Measurements from ENCODE around the gene PDSS2.
A peak's percentile ranks its signal among the peaks of the same experiment; 100 is the strongest.
"Not testable (repeated sequence)": the region's sequence is repeated elsewhere in the genome, so short reads cannot be mapped to it uniquely, and the experiment has no call there.

Gene PDSS2

GRCh38 chr6:107491138-107491609, 31.8 kb upstream of the PDSS2 start:
- WGBS (ENCODE audit: insufficient coverage, insufficient read length) = no CpG with 5 or more reads among the region's 38 CpGs
- Histone ChIP-seq H3K4me3 (ENCODE audit: low read length) (peak overlapping the region; percentile 85; the same call in 1 of the 2 replicates), H3K27ac (ENCODE audit: low read length) (no peak overlapping the region), H3K9me3 (ENCODE audit: control insufficient read depth, insufficient read depth, low read length) (no peaks in the 10 kb centered on the region), H3K27me3 (ENCODE audit: control insufficient read depth, insufficient read depth, low read length) (peaks cover 19% of the 10 kb centered on the region; the same call in 1 of the 2 replicates), H3K4me1 (ENCODE audit: control insufficient read depth, insufficient read depth, low read length) (peaks cover 2% of the 10 kb centered on the region; the same call in 1 of the 2 replicates), H3K36me3 (ENCODE audit: control insufficient read depth, insufficient read depth, low read length) (no peaks in the 10 kb centered on the region)
- DNase-seq (ENCODE audit: low read depth, low spot score) = no peak

GRCh38 chr6:107490566-107491137, 31.3 kb upstream of the PDSS2 start:
- H3K9me3 ChIP-seq (ENCODE audit: control insufficient read depth, insufficient read depth, low read length) = no peaks in the 10 kb centered on the region
- peaks cover 2% of the 10 kb centered on the region; the same call in 1 of the 2 replicates for H3K4me1 ChIP-seq (ENCODE audit: control insufficient read depth, insufficient read depth, low read length)
- H3K27ac ChIP-seq (ENCODE audit: low read length) = no peak overlapping the region
- peaks cover 19% of the 10 kb centered on the region; the same call in 1 of the 2 replicates for H3K27me3 ChIP-seq (ENCODE audit: control insufficient read depth, insufficient read depth, low read length)
- WGBS (ENCODE audit: insufficient coverage, insufficient read length) = no CpG with 5 or more reads among the region's 30 CpGs
- peak overlapping the region; percentile 85; the same call in 1 of the 2 replicates for H3K4me3 ChIP-seq (ENCODE audit: low read length)
- no peak for DNase-seq (ENCODE audit: low read depth, low spot score)
- no peaks in the 10 kb centered on the region for H3K36me3 ChIP-seq (ENCODE audit: control insufficient read depth, insufficient read depth, low read length)

DNA sequence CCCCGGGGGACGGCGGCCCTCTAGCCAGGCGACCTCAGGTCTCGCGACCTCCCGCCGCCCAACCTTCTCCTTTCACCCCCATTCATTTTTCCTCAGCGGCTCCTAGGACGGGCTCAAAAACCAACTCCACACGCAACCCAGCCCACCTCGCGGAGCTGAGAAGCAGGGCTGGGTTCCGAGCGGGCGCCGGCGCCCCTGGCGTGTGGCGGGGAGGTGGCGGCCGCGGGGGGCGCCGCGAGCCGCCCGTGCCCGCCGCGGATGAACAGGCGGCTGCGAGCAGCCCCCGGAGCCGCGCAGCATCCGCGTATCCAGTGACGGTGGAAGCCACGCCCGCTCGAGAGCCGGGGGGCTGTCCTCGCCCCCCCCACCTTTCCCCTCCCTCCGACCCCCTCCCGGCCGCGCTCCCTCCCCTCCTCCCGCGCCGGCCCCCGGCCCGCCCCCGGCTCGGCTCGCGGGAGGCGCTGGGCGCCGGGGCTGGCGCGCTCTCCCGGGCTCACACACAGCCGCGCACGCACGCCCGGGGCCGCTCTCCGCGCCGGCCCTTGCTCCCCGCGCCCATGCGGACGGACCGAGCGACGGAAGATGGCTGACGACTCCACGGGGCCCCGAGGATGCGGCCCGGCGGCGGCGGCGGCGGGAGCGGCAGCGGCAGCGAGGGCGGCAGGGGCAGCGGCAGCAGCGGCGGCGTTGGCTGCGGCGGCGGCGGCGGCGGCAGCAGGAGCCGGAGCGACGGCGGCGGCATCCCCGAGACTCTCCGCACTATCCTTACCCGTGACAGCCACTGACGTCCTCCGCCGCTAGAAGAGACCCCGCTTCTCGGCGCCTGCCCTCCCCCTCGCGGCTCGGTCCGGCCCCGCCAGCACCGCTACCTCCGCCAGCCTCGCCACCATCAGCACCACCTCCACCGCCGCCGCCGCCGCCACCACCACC, 30.5 kb upstream of the PDSS2 start, which contains the start of gene SOBP:
TSS of gene SOBP (plus strand) at position 482 of the 930 bp plus-strand sequence. CDS start 500 bp downstream, outside the sequence.
- H3K27ac ChIP-seq (ENCODE audit: low read length) = no peak within 1 kb of the TSS
- no peaks in the 10 kb centered on the region for H3K36me3 ChIP-seq (ENCODE audit: control insufficient read depth, insufficient read depth, low read length)
- H3K9me3 ChIP-seq (ENCODE audit: control insufficient read depth, insufficient read depth, low read length) = no peaks in the 10 kb centered on the region
- WGBS (ENCODE audit: insufficient coverage, insufficient read length) = no CpG with 5 or more reads among the region's 130 CpGs
- H3K27me3 ChIP-seq (ENCODE audit: control insufficient read depth, insufficient read depth, low read length) = peaks cover 19% of the 10 kb centered on the region; the same call in 1 of the 2 replicates
- H3K4me3 ChIP-seq (ENCODE audit: low read length) = peak within 1 kb of the TSS; percentile 85
- no peak for DNase-seq (ENCODE audit: low read depth, low spot score)
- peaks cover 2% of the 10 kb centered on the region; the same call in 1 of the 2 replicates for H3K4me1 ChIP-seq (ENCODE audit: control insufficient read depth, insufficient read depth, low read length)

DNA sequence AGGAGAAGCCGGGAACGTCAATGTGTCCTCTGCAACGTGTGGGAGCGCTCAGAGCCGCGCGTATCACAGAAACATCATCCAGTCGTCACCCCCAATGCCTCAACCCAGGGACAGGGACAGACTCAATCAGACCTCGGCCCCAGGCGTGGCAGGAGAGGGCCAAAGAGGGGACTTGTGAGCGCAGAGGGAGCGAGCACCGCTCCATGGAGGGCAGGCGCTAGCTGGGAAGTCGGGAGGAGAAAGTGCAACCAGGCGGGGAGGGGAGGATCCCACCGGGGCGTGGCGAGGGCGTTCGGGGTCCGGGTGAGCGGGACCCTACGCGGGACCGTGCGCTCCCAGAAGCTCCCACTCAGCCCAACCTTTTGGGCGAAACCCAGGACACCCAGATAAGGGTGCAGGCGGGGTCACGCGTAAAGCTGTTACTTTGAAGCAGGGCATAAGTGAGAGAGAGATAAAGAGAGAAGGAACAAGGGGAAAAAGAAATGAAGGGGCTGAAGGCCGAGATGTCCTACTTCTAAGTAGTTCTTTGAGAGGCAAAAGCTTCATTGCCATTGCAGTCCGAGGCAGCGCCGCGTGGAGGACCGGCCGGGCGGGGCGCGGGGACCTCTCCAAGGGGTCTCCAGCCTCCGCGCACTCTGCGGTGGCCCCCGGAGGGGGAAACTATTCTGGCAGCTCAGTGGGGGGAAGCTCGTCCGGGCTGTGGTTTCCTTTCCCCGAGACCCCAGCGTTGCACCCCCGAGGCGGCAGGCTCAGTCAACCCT, 29.7 kb upstream of the PDSS2 start:
- peaks cover 19% of the 10 kb centered on the region; the same call in 1 of the 2 replicates for H3K27me3 ChIP-seq (ENCODE audit: control insufficient read depth, insufficient read depth, low read length)
- no peaks in the 10 kb centered on the region for H3K9me3 ChIP-seq (ENCODE audit: control insufficient read depth, insufficient read depth, low read length)
- peak overlapping the region; percentile 85 for H3K4me3 ChIP-seq (ENCODE audit: low read length)
- WGBS (ENCODE audit: insufficient coverage, insufficient read length) = no CpG with 5 or more reads among the region's 51 CpGs
- H3K36me3 ChIP-seq (ENCODE audit: control insufficient read depth, insufficient read depth, low read length) = no peaks in the 10 kb centered on the region
- no peak for DNase-seq (ENCODE audit: low read depth, low spot score)
- no peak overlapping the region for H3K27ac ChIP-seq (ENCODE audit: low read length)
- H3K4me1 ChIP-seq (ENCODE audit: control insufficient read depth, insufficient read depth, low read length) = peaks cover 2% of the 10 kb centered on the region; the same call in 1 of the 2 replicates

DNA sequence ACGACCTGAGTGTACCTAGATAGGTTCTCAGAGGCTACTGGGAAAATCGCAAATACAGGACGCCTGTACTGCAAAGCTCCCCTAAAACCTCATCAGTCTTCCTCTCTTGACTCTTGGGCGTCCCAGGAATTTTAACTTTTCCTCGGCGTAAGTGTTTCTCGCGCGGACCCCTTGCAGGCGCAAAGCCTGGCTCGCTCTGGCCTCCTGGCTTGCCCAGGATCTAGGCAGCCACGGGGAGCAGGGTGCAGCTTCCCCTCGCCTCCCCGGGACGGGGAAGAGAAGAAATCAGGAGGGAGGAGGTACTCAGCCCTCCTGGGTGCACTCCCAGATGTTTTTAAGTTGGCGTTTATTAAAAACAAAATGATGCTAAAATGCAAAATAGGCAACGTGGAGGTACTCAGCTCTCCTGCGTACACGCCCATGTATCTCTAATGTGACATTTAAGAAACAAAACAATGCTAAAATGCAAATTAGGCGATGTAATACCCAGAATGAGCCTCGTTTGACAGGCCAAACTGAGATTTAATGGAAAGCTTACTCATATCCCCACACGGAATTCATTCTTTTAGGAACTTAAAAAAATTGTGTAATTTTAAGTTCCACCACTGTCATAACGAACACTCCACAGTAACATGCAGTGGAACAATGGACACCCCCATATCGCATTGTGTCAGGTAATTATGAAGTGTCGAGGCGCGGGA, 29.0 kb upstream of the PDSS2 start:
- H3K27me3 ChIP-seq (ENCODE audit: control insufficient read depth, insufficient read depth, low read length) = peaks cover 19% of the 10 kb centered on the region; the same call in 1 of the 2 replicates
- peak overlapping the region; percentile 85; the same call in 1 of the 2 replicates for H3K4me3 ChIP-seq (ENCODE audit: low read length)
- H3K9me3 ChIP-seq (ENCODE audit: control insufficient read depth, insufficient read depth, low read length) = no peaks in the 10 kb centered on the region
- H3K36me3 ChIP-seq (ENCODE audit: control insufficient read depth, insufficient read depth, low read length) = no peaks in the 10 kb centered on the region
- peaks cover 2% of the 10 kb centered on the region; the same call in 1 of the 2 replicates for H3K4me1 ChIP-seq (ENCODE audit: control insufficient read depth, insufficient read depth, low read length)
- no peak overlapping the region for H3K27ac ChIP-seq (ENCODE audit: low read length)
- DNase-seq (ENCODE audit: low read depth, low spot score) = no peak
- no CpG with 5 or more reads among the region's 27 CpGs for WGBS (ENCODE audit: insufficient coverage, insufficient read length)

GRCh38 chr6:107485157-107485556, 25.8 kb upstream of the PDSS2 start:
- Histone ChIP-seq H3K4me3 (ENCODE audit: low read length) (no peak overlapping the region), H3K4me1 (ENCODE audit: control insufficient read depth, insufficient read depth, low read length) (no peaks in the 10 kb centered on the region), H3K27ac (ENCODE audit: low read length) (no peak overlapping the region), H3K27me3 (ENCODE audit: control insufficient read depth, insufficient read depth, low read length) (peaks cover 11% of the 10 kb centered on the region; the same call in 1 of the 2 replicates), H3K9me3 (ENCODE audit: control insufficient read depth, insufficient read depth, low read length) (no peaks in the 10 kb centered on the region), H3K36me3 (ENCODE audit: control insufficient read depth, insufficient read depth, low read length) (no peaks in the 10 kb centered on the region)
- no peak for DNase-seq (ENCODE audit: low read depth, low spot score)
- WGBS (ENCODE audit: insufficient coverage, insufficient read length) = no CpG with 5 or more reads among the region's 4 CpGs

- no CpG with 5 or more reads among the region's 4 CpGs for WGBS (ENCODE audit: insufficient coverage, insufficient read length)
- Histone ChIP-seq H3K9me3 (ENCODE audit: control insufficient read depth, insufficient read depth, low read length) (no peaks in the 10 kb centered on the region), H3K4me1 (ENCODE audit: control insufficient read depth, insufficient read depth, low read length) (no peaks in the 10 kb centered on the region), H3K4me3 (ENCODE audit: low read length) (no peak overlapping the region), H3K27me3 (ENCODE audit: control insufficient read depth, insufficient read depth, low read length) (no peaks in the 10 kb centered on the region), H3K27ac (ENCODE audit: low read length) (no peak overlapping the region), H3K36me3 (ENCODE audit: control insufficient read depth, insufficient read depth, low read length) (no peaks in the 10 kb centered on the region)
- no peak for DNase-seq (ENCODE audit: low read depth, low spot score)
Observed at GRCh38 chr6:107479089-107479690, 19.8 kb upstream of the PDSS2 start.

DNA sequence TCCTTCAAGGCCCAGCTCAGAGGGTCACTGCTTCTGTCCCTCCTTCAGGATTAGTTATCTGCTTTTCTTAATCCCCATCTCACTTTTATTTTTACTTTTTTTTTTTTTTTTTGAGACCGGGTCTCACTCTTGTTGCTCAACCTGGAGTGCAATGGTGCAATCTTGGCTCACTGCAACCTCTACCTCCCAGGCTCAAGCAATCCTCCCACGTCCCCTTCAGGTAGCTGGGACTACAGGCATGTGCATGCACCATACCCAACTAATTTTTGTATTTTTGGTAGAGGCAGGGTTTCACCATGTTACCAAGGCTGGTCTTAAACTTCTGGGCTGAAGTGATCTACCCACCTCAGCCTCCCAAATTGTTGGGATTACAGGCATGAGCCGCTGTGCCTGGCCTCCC, 16.5 kb upstream of the PDSS2 start:
- H3K36me3 ChIP-seq (ENCODE audit: control insufficient read depth, insufficient read depth, low read length); DNase-seq (ENCODE audit: low read depth, low spot score): not testable (repeated sequence)
- WGBS (ENCODE audit: insufficient coverage, insufficient read length) = no CpG with 5 or more reads among the region's 3 CpGs

DNA sequence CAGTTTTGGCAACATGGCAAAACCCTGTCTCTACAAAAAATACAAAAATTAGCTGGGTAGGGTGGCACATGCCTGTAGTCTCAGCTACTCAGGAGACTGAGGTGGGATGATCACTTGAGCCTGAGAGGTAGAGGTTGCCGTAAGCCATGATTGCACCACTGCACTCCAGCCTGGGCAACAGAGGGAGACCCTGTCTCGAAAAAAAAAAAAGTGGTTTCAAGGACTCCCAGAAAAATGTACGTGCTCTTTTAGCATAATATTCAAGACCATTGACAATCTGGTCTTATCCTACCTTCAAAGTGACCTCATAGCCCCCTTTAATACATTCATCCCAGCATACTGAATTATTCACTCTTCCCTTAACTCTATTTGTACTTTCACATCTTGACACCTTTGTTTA, 16.0 kb upstream of the PDSS2 start:
- H3K9me3 ChIP-seq (ENCODE audit: control insufficient read depth, insufficient read depth, low read length); H3K4me1 ChIP-seq (ENCODE audit: control insufficient read depth, insufficient read depth, low read length); H3K4me3 ChIP-seq (ENCODE audit: low read length); DNase-seq (ENCODE audit: low read depth, low spot score); H3K36me3 ChIP-seq (ENCODE audit: control insufficient read depth, insufficient read depth, low read length); H3K27me3 ChIP-seq (ENCODE audit: control insufficient read depth, insufficient read depth, low read length); H3K27ac ChIP-seq (ENCODE audit: low read length): not testable (repeated sequence)
- no CpG with 5 or more reads among the region's 3 CpGs for WGBS (ENCODE audit: insufficient coverage, insufficient read length)

More for the DNA sequence above, 16.5 kb upstream of the PDSS2 start:
- not testable (repeated sequence) for H3K27ac ChIP-seq (ENCODE audit: low read length); H3K9me3 ChIP-seq (ENCODE audit: control insufficient read depth, insufficient read depth, low read length); H3K4me3 ChIP-seq (ENCODE audit: low read length); H3K27me3 ChIP-seq (ENCODE audit: control insufficient read depth, insufficient read depth, low read length); H3K4me1 ChIP-seq (ENCODE audit: control insufficient read depth, insufficient read depth, low read length)

Data from iPS DF 6.9 (cell line).